ENCODE data around the gene PARD3. TPM values are rescaled to one million over a fixed set of nuclear protein-coding genes. Genes with fewer than 3 reads are reported as not detected.
"Not testable (repeated sequence)": the region's sequence is repeated elsewhere in the genome, so short reads cannot be mapped to it uniquely, and the experiment has no call there.

PARD3 gene
- total RNA-seq, 4 donors from 2014 or later: 98.9 to 122 (median 105) TPM

GRCh38 chr10:34433241-34434076, 381.6 kb downstream of the PARD3 start:
- TF ChIP-seq CTCF (IDR thresholded peaks at IDR 0.05): no peak
- no peak for TF ChIP-seq EP300 (IDR thresholded peaks at IDR 0.05)
- no peak for TF ChIP-seq POLR2A (IDR thresholded peaks at IDR 0.05; ENCODE audit: low read depth)
- no peak for TF ChIP-seq POLR2AphosphoS5 (IDR thresholded peaks at IDR 0.05)
- intact Hi-C loops (cut with DNase I): no loop called here
- DNase-seq (ENCODE audit: extremely low spot score): no peak
- Histone ChIP-seq H3K27ac (replicated peaks in 1 of 4) (no peak overlapping the region), H3K36me3 (no peaks in the 10 kb centered on the region), H3K4me1 (peaks cover 13 to 26% (median 24%) of the 10 kb centered on the region in 4 donors), H3K9me3 (no peaks in the 10 kb centered on the region), H3K27me3 (no peaks in the 10 kb centered on the region), H3K4me3 (no peak overlapping the region)
- WGBS: 40% methylated on average over 4 of the region's 4 CpGs

GRCh38 chr10:34432589-34432988, 382.5 kb downstream of the PARD3 start:
- Histone ChIP-seq H3K27ac (replicated peaks in 1 of 4) (no peak overlapping the region), H3K4me3 (no peak overlapping the region), H3K4me1 (peaks cover 13 to 26% (median 24%) of the 10 kb centered on the region in 4 donors), H3K36me3 (no peaks in the 10 kb centered on the region), H3K9me3 (no peaks in the 10 kb centered on the region), H3K27me3 (no peaks in the 10 kb centered on the region)
- intact Hi-C loops (cut with DNase I): no loop called here
- no peak for DNase-seq (ENCODE audit: extremely low spot score)
- no peak for TF ChIP-seq EP300 (IDR thresholded peaks at IDR 0.05)
- no peak for TF ChIP-seq POLR2AphosphoS5 (IDR thresholded peaks at IDR 0.05)
- no peak for TF ChIP-seq CTCF (IDR thresholded peaks at IDR 0.05)
- TF ChIP-seq POLR2A (IDR thresholded peaks at IDR 0.05; ENCODE audit: low read depth): no peak

GRCh38 chr10:34430685-34431084, 384.4 kb downstream of the PARD3 start:
- no peak overlapping the region for H3K27ac ChIP-seq (replicated peaks in 1 of 4)
- TF ChIP-seq POLR2AphosphoS5 (IDR thresholded peaks at IDR 0.05) (no peak), CTCF (IDR thresholded peaks at IDR 0.05) (no peak), EP300 (IDR thresholded peaks at IDR 0.05) (no peak), POLR2A (IDR thresholded peaks at IDR 0.05; ENCODE audit: low read depth) (no peak)
- H3K4me1 ChIP-seq: peaks cover 13 to 26% (median 24%) of the 10 kb centered on the region in 4 donors
- WGBS: 84% methylated on average over 3 of the region's 3 CpGs
- H3K36me3 ChIP-seq: no peaks in the 10 kb centered on the region
- H3K4me3 ChIP-seq: no peak overlapping the region
- no peaks in the 10 kb centered on the region for H3K9me3 ChIP-seq
- intact Hi-C loops (cut with DNase I): no loop called here
- no peaks in the 10 kb centered on the region for H3K27me3 ChIP-seq
- no peak for DNase-seq (ENCODE audit: extremely low spot score)

GRCh38 chr10:34428501-34428900, 386.6 kb downstream of the PARD3 start:
- H3K4me1 ChIP-seq: peaks cover 8 to 14% (median 12%) of the 10 kb centered on the region in 4 donors
- WGBS: 30% methylated on average over 3 of the region's 3 CpGs
- TF ChIP-seq POLR2AphosphoS5 (IDR thresholded peaks at IDR 0.05): no peak
- no peak for TF ChIP-seq EP300 (IDR thresholded peaks at IDR 0.05)
- DNase-seq (ENCODE audit: extremely low spot score): no peak
- H3K9me3 ChIP-seq: no peaks in the 10 kb centered on the region
- H3K4me3 ChIP-seq: no peak overlapping the region
- no peak overlapping the region for H3K27ac ChIP-seq (replicated peaks in 1 of 4)
- no peaks in the 10 kb centered on the region for H3K27me3 ChIP-seq
- H3K36me3 ChIP-seq: no peaks in the 10 kb centered on the region
- intact Hi-C loops (cut with DNase I): no loop called here

GRCh38 chr10:34427911-34428216, 387.2 kb downstream of the PARD3 start:
- H3K9me3 ChIP-seq: no peaks in the 10 kb centered on the region
- TF ChIP-seq POLR2AphosphoS5 (IDR thresholded peaks at IDR 0.05) (no peak), EP300 (IDR thresholded peaks at IDR 0.05) (no peak), POLR2A (IDR thresholded peaks at IDR 0.05; ENCODE audit: low read depth) (no peak), CTCF (IDR thresholded peaks at IDR 0.05) (no peak)
- H3K36me3 ChIP-seq: no peaks in the 10 kb centered on the region
- 85% methylated on average over 3 of the region's 3 CpGs for WGBS
- H3K4me1 ChIP-seq: peaks cover 5 to 9% (median 6%) of the 10 kb centered on the region in 4 donors
- no peaks in the 10 kb centered on the region for H3K27me3 ChIP-seq
- H3K27ac ChIP-seq (replicated peaks in 1 of 4): no peak overlapping the region
- no peak for DNase-seq (ENCODE audit: extremely low spot score)
- H3K4me3 ChIP-seq: no peak overlapping the region
- intact Hi-C loops (cut with DNase I): no loop called here

GRCh38 chr10:34427158-34427910, 387.8 kb downstream of the PARD3 start:
- H3K9me3 ChIP-seq; H3K36me3 ChIP-seq; H3K27ac ChIP-seq (replicated peaks in 1 of 4); H3K4me1 ChIP-seq; H3K27me3 ChIP-seq; H3K4me3 ChIP-seq; DNase-seq (ENCODE audit: extremely low spot score); intact Hi-C loops (cut with DNase I): not testable (repeated sequence)
- WGBS: 90% methylated on average over 20 of the region's 20 CpGs

- H3K27me3 ChIP-seq; H3K4me1 ChIP-seq; H3K27ac ChIP-seq (replicated peaks in 1 of 4); DNase-seq (ENCODE audit: extremely low spot score); H3K9me3 ChIP-seq; H3K4me3 ChIP-seq; intact Hi-C loops (cut with DNase I); H3K36me3 ChIP-seq: not testable (repeated sequence)
- WGBS: 93% methylated on average over 7 of the region's 7 CpGs
These were observed 388.4 kb downstream of the PARD3 start for GRCh38 chr10:34426538-34427157.
